HG03095 (cell line): ENCODE results near the gene NEK10.

Experiments
- ATAC-seq: cut with Tn5 transposase; IDR thresholded peaks from one replicate; pipeline ENCODE4 v1.9.1; 2021; ENCODE audit warnings: moderate library complexity; ENCODE audit not compliant: unreplicated experiment

Gene NEK10

DNA sequence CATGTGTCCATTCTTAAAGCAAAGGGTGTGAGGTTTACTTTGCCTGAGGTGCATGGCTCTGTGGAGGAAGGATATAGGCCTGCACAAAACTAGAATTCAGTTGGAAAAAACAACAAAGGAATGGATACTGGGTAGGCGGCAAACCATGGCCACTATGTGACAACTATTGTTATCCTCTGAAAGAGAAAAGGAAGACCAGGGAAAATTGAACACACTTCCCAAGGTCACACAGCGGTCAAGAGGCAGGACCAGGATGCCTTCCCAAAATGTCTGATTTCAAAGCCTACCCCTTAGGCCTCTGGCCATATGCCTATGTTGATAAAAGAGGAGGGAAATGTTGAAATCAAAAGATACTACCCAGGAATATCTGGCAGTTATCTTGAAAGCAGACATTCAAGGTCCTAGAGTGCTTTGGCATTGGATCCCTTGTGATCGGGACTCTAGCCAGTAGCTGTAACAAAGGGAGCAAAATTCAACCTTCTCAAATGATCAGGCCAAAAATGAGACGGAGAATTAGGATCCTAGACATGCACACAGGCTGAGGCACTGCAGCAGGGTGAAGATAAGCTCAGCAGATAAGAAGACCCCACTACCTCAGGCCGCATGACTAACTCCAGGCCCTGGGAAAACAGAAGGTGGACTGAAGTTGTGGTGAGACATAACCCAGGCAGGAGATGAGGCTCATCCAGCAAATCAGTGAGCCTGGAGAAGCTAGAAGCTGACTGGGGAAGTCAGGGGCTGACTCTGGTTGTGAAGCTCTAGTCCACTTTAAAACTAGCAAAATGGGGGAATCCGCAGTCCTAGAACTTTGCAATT lies 292.2 kb downstream of the NEK10 start:
- ATAC-seq = no peak

DNA sequence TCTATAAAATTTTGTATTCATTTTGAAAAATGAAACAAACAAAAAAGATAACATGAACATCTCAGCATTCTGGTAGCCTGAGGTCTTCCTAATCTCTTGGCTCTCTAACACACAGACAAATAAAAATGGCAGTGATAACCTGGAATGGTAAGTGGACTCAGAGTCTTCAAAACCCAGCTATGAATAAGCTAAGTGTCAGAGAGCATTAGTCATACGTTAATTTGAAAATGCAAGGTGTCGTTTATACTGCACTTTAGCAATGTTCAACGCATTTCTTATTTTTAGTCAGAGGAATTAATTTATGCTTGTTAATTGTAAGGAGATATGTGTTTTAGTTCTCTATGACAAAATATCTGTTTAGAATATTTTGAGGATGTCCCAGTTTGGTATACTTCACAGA lies 294.3 kb downstream of the NEK10 start:
- ATAC-seq = no peak

DNA sequence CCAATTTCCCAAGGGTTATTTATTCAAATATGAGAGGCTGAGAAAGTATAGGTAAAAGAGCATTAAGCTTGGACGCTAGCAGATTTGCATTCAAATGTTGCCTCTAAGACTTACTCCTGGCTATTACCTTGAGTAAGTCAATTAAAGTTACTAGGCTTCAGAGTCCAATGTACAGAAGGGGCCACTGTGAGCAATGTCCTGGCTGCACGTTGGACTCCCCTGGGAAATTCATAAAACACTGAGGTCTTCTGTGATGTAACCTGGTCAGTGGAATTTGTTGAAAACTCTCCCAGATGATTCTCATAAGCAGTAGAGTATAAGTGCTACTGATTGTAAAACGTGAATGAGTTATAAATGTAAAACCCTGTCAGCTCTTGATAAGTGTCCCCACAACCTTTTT lies 295.3 kb downstream of the NEK10 start:
- ATAC-seq = no peak

DNA sequence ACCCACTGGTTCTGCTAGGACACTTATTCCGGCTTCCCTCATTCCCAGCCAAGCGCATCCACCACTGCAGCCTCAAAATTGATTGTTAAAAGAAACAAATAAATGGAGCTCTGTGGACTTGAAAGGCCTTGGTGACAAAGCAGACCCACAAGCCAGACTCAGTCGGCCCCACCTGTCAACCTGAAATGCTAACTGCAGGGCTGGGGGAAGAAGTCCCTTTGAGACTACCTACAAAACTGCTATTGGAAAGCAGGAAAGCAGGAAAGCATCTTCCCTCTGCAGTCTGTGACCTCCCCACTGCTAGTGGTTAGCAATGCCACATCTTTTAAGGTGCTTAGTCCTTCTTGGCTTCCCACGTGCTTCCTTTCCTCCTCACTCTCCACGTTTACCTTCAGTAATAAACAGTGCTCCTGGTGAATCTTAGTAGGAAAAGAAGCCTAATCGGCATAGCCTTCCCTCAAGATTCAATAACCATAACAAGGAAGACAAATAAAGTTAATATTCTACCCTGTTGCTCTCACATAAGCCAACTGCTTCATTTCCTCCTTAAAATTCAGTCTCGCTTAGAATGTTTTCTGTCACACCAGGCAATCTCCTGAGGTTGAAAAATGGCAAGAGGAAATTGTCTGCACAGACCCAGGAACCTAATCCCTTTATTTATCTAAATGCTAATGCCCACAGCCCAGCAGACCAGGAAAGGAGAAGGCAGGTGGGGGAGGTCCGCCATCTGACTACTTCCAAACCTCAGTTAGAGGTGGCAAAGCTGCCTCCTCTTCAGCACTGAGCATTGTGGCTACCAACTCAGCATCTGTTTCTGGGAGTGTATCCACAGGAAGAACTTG lies 296.2 kb downstream of the NEK10 start:
- no peak for ATAC-seq

DNA sequence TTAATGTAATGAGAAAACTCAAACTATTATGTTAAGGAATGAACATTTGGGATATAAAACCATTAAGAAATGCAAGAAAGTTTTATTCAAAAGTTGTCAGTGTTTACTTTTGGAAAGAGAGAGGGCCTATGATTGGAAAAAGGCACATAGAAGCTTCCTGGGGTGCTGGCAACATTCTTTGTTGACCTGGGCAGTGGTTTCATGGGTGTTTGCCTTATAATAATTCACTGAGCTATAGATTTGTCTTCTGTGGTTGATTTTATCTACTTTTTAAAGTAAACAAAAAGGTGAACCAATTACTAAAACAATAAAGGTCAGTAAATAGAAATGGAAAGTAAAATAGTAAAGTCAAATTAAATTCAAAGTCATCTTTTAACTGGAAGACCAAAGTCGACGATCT lies 308.8 kb downstream of the NEK10 start:
- ATAC-seq = no peak
